Colonic mucosa (tissue), 4 donors: ENCODE measurements around the gene RIPK3. TPM values are rescaled to one million over a fixed set of nuclear protein-coding genes. Genes with fewer than 3 reads are reported as not detected.
"Not testable (repeated sequence)": the region's sequence is repeated elsewhere in the genome, so short reads cannot be mapped to it uniquely, and the experiment has no call there.

Experiments used
- DNase-seq: peaks from one replicate; pipeline ENCODE4 v3.0.0-alpha.2; 2020
- H3K27ac ChIP-seq: fragments of 200-600 bp; one replicate; pipeline ENCODE4 v1.8.0; 2021
- H3K27me3 ChIP-seq: fragments of 200-600 bp; one replicate; pipeline ENCODE4 v1.8.0; 2021
- H3K36me3 ChIP-seq: fragments of 200-600 bp; one replicate; pipeline ENCODE4 v1.8.0; 2021
- H3K4me1 ChIP-seq: fragments of 200-600 bp; one replicate; pipeline ENCODE4 v1.8.0; 2021; ENCODE audit warnings: mild to moderate bottlenecking
- H3K4me3 ChIP-seq: fragments of 200-600 bp; one replicate; pipeline ENCODE4 v1.8.0; 2021
- H3K9ac ChIP-seq, 2 donors: one replicate each; pipeline ENCODE4 v1.7.0; 2013; ENCODE audit warnings: control low read depth in 2 of 2, low read depth in 2 of 2, low read length in 2 of 2
- H3K9me3 ChIP-seq: fragments of 200-600 bp; one replicate; pipeline ENCODE4 v1.8.0; 2021
- intact Hi-C: fragments of 100-400 bp; cut with DNase I; formaldehyde crosslinking; loops from one replicate; pipeline ENCODE4 v1.14.1; 2022
- total RNA-seq, 2 donors: library from RNA; stranded (reverse); fragmentation: NEBNext Ultra II Directional in 1 of 2; extraction: Animal tissue kit (Norgen Biotek cat#: 25700) in 1 of 2; gene quantifications; one replicate each; pipeline ENCODE4 v1.2.1, GENCODE V29; 2021
- TF ChIP-seq, protein P1 (sequence below): fragments of 200-600 bp; IDR thresholded peaks from one replicate; pipeline ENCODE4 v1.8.0; 2022; ENCODE audit warnings: antibody characterized with exemption, mild to moderate bottlenecking
- donor health status: healthy.
- donor health status: DM: no; HTN: no; CAD: no.
- donor health status: DM: no; HTN: no; CAD: no.

The RIPK3 gene
- total RNA-seq, 2 donors from 2014 or later: 30.1 to 38.2 TPM

DNA sequence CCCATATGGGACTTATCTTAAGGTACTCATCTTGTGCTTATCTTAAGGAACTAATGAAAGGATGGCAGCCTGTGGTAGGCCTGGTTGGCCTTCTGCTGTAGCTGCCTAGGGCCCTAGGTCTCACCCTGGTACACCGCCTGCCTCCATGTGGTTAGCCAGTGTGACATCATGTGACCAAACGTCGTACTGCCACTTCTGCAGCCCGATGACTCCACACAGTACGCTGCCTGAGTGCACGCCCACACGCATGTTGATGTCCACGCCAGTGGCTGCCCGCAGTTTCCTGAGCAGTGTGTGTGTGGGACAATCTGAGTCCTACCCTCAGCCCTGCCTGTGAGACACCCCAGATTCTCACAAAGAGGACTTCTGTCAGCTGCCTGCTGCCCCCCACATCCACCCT lies 10.1 kb downstream of the RIPK3 start:
- Histone ChIP-seq H3K4me3 (no peak overlapping the region), H3K36me3 (no peaks in the 10 kb centered on the region), H3K27me3 (peaks cover 4% of the 10 kb centered on the region), H3K9ac (no peak overlapping the region), H3K9me3 (no peaks in the 10 kb centered on the region), H3K27ac (no peak overlapping the region), H3K4me1 (peaks cover 12% of the 10 kb centered on the region)
- intact Hi-C loops: loop anchor here (5.0 kb wide), 1 partner anchor 38 kb away; the partner anchor contains the start of gene NFATC4
- DNase-seq: peak; percentile 43
- TF ChIP-seq, protein P1, sequence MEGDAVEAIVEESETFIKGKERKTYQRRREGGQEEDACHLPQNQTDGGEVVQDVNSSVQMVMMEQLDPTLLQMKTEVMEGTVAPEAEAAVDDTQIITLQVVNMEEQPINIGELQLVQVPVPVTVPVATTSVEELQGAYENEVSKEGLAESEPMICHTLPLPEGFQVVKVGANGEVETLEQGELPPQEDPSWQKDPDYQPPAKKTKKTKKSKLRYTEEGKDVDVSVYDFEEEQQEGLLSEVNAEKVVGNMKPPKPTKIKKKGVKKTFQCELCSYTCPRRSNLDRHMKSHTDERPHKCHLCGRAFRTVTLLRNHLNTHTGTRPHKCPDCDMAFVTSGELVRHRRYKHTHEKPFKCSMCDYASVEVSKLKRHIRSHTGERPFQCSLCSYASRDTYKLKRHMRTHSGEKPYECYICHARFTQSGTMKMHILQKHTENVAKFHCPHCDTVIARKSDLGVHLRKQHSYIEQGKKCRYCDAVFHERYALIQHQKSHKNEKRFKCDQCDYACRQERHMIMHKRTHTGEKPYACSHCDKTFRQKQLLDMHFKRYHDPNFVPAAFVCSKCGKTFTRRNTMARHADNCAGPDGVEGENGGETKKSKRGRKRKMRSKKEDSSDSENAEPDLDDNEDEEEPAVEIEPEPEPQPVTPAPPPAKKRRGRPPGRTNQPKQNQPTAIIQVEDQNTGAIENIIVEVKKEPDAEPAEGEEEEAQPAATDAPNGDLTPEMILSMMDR: no peak

DNA sequence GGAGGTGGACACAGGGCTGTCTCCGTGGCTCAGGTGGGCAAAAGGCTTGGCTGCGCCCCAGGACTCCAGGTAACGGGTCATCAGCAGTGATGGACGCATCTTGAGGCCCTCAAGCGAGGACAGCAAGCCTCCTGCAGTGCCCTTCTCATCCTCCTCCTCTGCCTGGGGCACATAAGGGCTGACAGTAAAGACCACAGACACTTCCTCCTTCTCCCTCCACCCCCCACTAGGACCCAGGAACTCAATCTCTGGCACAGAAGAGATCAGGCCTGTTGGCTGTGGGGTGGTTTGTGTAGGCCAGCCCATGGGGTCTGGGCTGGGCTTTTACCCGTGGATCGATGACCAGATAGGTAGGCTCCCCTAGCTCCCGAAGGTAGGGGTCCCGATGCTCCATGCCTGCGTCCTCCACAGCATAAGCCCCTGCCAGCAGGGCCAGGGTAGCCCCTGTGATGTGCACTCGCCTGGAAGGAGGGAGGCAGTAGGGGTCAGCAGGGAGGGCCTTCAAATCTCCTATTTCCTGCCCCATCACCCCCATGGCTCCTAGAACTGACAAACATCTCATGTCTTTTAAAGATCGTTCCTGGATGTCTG lies 10.6 kb downstream of the RIPK3 start:
- no peak for DNase-seq
- H3K27me3 ChIP-seq: no peaks in the 10 kb centered on the region
- no peak overlapping the region for H3K9ac ChIP-seq
- H3K4me1 ChIP-seq: peaks cover 6% of the 10 kb centered on the region
- no peak overlapping the region for H3K27ac ChIP-seq
- intact Hi-C loops: no loop called here
- H3K9me3 ChIP-seq: no peaks in the 10 kb centered on the region
- TF ChIP-seq, protein P1: no peak
- no peaks in the 10 kb centered on the region for H3K36me3 ChIP-seq
- H3K4me3 ChIP-seq: no peak overlapping the region

DNA sequence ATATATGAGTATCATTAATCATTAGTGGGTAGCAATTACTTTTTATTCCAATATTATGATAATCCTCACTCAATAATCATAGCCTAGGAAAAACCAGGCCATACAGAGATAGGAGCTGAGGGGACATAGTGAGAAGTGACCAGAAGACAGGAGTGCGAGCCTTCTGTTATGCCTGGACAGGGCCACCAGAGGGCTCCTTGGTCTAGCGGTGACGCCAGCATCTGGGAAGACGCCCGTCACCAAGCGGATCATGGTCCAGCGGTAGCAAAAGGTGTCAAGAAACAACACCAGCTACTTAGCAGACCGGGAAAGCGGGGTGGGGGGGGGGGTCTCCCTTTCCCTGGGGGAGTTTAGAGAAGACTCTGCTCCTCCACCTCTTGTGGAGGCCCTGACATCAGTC lies 11.9 kb downstream of the RIPK3 start:
- H3K4me3 ChIP-seq, intact Hi-C loops, H3K36me3 ChIP-seq, H3K27me3 ChIP-seq, H3K4me1 ChIP-seq, H3K27ac ChIP-seq, H3K9ac ChIP-seq, H3K9me3 ChIP-seq: not testable (repeated sequence)
- DNase-seq: peak; percentile 62
- TF ChIP-seq, protein P1: peak; percentile 57

DNA sequence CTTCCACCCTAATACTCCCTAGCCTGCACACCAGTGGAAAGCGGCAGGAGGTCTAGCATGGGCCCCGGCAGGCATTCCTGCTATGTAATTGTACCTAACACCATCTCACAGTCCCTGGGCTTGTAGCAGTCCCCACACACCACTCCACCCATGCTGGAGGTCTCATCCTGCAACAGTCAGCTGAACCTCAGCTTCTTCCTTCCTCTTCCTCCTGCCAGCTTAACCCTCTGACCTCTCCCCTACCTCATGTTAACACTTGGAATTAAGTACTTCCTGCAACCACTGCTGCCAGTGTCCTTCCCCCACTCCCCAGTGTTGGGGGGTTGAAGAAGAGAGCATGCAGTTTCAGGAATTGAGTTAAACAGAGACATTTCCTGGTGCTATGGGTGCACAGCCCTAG lies 12.5 kb downstream of the RIPK3 start:
- H3K9ac ChIP-seq: no peak overlapping the region
- TF ChIP-seq, protein P1: no peak
- H3K36me3 ChIP-seq: no peaks in the 10 kb centered on the region
- no peaks in the 10 kb centered on the region for H3K27me3 ChIP-seq
- H3K27ac ChIP-seq: no peak overlapping the region
- no peaks in the 10 kb centered on the region for H3K9me3 ChIP-seq
- H3K4me3 ChIP-seq: no peak overlapping the region
- no peak for DNase-seq
- intact Hi-C loops: no loop called here
- H3K4me1 ChIP-seq: peaks cover under 1% of the 10 kb centered on the region

DNA sequence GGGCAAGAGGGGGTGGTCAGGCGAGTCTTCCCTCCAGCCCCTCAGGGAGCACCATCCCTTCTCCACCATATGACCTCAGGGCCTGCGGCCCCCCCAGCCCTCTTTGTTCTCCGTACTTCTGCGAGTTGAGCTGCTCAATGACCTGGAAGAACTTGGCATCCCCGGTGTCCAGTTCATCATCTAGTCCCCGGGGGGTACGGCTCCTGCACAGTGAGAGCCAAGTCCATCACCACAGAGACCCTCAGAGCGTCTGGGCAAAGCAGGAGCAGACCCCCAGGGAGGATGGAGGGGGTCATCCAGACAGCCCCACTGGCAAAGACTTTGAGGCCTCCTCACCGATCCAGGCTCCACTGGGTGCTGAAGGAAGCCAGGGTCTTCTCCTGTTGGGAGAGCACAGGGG lies 13.8 kb downstream of the RIPK3 start:
- Histone ChIP-seq H3K9me3 (no peaks in the 10 kb centered on the region), H3K36me3 (no peaks in the 10 kb centered on the region), H3K9ac (no peak overlapping the region), H3K27ac (no peak overlapping the region), H3K4me3 (no peak overlapping the region), H3K27me3 (no peaks in the 10 kb centered on the region), H3K4me1 (no peaks in the 10 kb centered on the region)
- DNase-seq: no peak
- TF ChIP-seq, protein P1: no peak
- intact Hi-C loops: no loop called here
